Neural cell (in vitro differentiated cells): ENCODE measurements around the gene WDR7. TPM values are rescaled to one million over a fixed set of nuclear protein-coding genes. Genes with fewer than 3 reads are reported as not detected.

Experiments used
- H2AFZ ChIP-seq: fragments of 200-600, 300-800 bp; sonication (generic), shearing (Covaris generic); 2 replicates; pipeline ENCODE4 v1.6.0; 2014; ENCODE audit warnings: low read depth, mild to moderate bottlenecking, antibody characterized with exemption, low read length, moderate library complexity
- H3F3A ChIP-seq: fragments of 200-600 bp; shearing (Covaris generic); 2 replicates; pipeline ENCODE4 v1.6.1; 2016; ENCODE audit warnings: mild to moderate bottlenecking, moderate library complexity, mixed read lengths, antibody characterized with exemption, low read length; ENCODE audit not compliant: insufficient read depth, poor library complexity, severe bottlenecking
- H3K27ac ChIP-seq: fragments of 200-600, 300-800 bp; sonication (generic), shearing (Covaris generic); 2 replicates; pipeline ENCODE4 v1.5.1; 2014; ENCODE audit warnings: mild to moderate bottlenecking, low read length, moderate library complexity
- H3K27me3 ChIP-seq: fragments of 300-800, 200-600 bp; sonication (generic), shearing (Covaris generic); 2 replicates; pipeline ENCODE4 v1.6.0; 2014; ENCODE audit warnings: mild to moderate bottlenecking, low read depth, low read length, moderate library complexity; ENCODE audit not compliant: insufficient read depth
- H3K36me3 ChIP-seq: fragments of 300-800, 200-600 bp; sonication (generic), shearing (Covaris generic); 2 replicates; pipeline ENCODE4 v1.5.1; 2014; ENCODE audit warnings: mild to moderate bottlenecking, antibody characterized with exemption, low read length, moderate library complexity; ENCODE audit not compliant: insufficient read depth
- H3K4me2 ChIP-seq: fragments of 300-800, 200-600 bp; sonication (generic), shearing (Covaris generic); 2 replicates; pipeline ENCODE4 v1.6.0; 2014; ENCODE audit warnings: mild to moderate bottlenecking, low read length
- H3K4me3 ChIP-seq: fragments of 300-800, 200-600 bp; sonication (generic), shearing (Covaris generic); 2 replicates; pipeline ENCODE4 v1.5.1; 2014; ENCODE audit warnings: mild to moderate bottlenecking, low read length, moderate library complexity
- H3K79me2 ChIP-seq: fragments of 200-600 bp; shearing (Covaris generic); replicated peaks from 2 replicates; pipeline ENCODE4 v1.6.0; 2014; ENCODE audit warnings: mild to moderate bottlenecking, low read length, moderate library complexity; ENCODE audit not compliant: insufficient read depth
- H3K9ac ChIP-seq: fragments of 300-800, 200-600 bp; sonication (generic), shearing (Covaris generic); 2 replicates; pipeline ENCODE4 v1.6.1; 2016; ENCODE audit warnings: mild to moderate bottlenecking, low read length, mixed read lengths
- H3K9me2 ChIP-seq: fragments of 200-600 bp; shearing (Covaris generic); 2 replicates; pipeline ENCODE4 v1.6.1; 2016; ENCODE audit warnings: mild to moderate bottlenecking, low read length, mixed read lengths; ENCODE audit not compliant: insufficient read depth
- H3K9me3 ChIP-seq: fragments of 200-600, 300-800 bp; sonication (generic), shearing (Covaris generic); 2 replicates; pipeline ENCODE4 v1.6.1; 2016; ENCODE audit warnings: mild to moderate bottlenecking, mixed run types, low read length, moderate library complexity, mixed read lengths
- H4K20me1 ChIP-seq: fragments of 200-600 bp; shearing (Covaris generic); 2 replicates; pipeline ENCODE4 v1.6.1; 2016; ENCODE audit warnings: mild to moderate bottlenecking, mixed run types; ENCODE audit not compliant: insufficient read depth
- CTCF ChIP-seq: fragments of 450-650 bp; IDR thresholded peaks from 2 replicates; pipeline ENCODE4 v1.5.1; 2014; ENCODE audit warnings: antibody characterized with exemption, mild to moderate bottlenecking, moderate library complexity; ENCODE audit not compliant: poor library complexity, severe bottlenecking
- EP300 ChIP-seq: fragments of 450-650 bp; conservative IDR thresholded peaks from 2 replicates; pipeline ENCODE4 v1.6.1; 2014; ENCODE audit warnings: antibody characterized with exemption, mild to moderate bottlenecking, moderate library complexity; ENCODE audit not compliant: poor library complexity, severe bottlenecking
- EZH2 ChIP-seq: fragments of 200-600, 300-800 bp; shearing (Covaris generic), sonication (generic); IDR thresholded peaks from 2 replicates; pipeline ENCODE4 v1.6.1; 2014; ENCODE audit warnings: antibody characterized with exemption, low read length, borderline replicate concordance, mild to moderate bottlenecking; ENCODE audit not compliant: insufficient read depth, poor library complexity, severe bottlenecking
- MXI1 ChIP-seq: fragments of 450-650 bp; conservative IDR thresholded peaks from 2 replicates; pipeline ENCODE4 v1.6.1; 2014; ENCODE audit warnings: antibody characterized with exemption, mild to moderate bottlenecking; ENCODE audit not compliant: poor library complexity, severe bottlenecking
- POLR2AphosphoS5 ChIP-seq: IDR thresholded peaks from 2 replicates; pipeline ENCODE4 v1.6.1; 2012
- RAD21 ChIP-seq: fragments of 450-650 bp; conservative IDR thresholded peaks from 2 replicates; pipeline ENCODE4 v1.6.1; 2014; ENCODE audit warnings: antibody characterized with exemption, mild to moderate bottlenecking, moderate library complexity
- REST ChIP-seq: IDR thresholded peaks from 2 replicates; pipeline ENCODE4 v1.6.1; 2012; ENCODE audit warnings: borderline replicate concordance
- SMC3 ChIP-seq: fragments of 450-650 bp; conservative IDR thresholded peaks from 2 replicates; pipeline ENCODE4 v1.6.1; 2014; ENCODE audit warnings: antibody characterized with exemption, mild to moderate bottlenecking, moderate library complexity; ENCODE audit not compliant: poor library complexity
- TAF1 ChIP-seq: IDR thresholded peaks from 2 replicates; pipeline ENCODE4 v1.6.1; 2012; ENCODE audit warnings: low read depth
- polyA plus RNA-seq: library from polyadenylated mRNA; depleted of rRNA; stranded (reverse); fragments of >200 nt; gene quantifications from 2 replicates; pipeline ENCODE4 v1.2.3, GENCODE V29; 2014

WDR7 gene
- polyA plus RNA-seq, 1 donor from 2014 or later = 15.1 TPM

- no peaks in the 10 kb centered on the region for H3K9me3 ChIP-seq
- peak overlapping the region; percentile 11 for H3K27ac ChIP-seq
- no peaks in the 10 kb centered on the region for H3K27me3 ChIP-seq
- no peak overlapping the region for H3K9ac ChIP-seq
- no peaks in the 10 kb centered on the region for H3K9me2 ChIP-seq
- TF ChIP-seq CTCF (no peak), POLR2AphosphoS5 (peak; percentile 35)
- no peak overlapping the region for H3K4me3 ChIP-seq
- no peaks in the 10 kb centered on the region for H3F3A ChIP-seq
- H2AFZ ChIP-seq = no peak overlapping the region
- H3K36me3 ChIP-seq = no peaks in the 10 kb centered on the region
- H4K20me1 ChIP-seq = no peaks in the 10 kb centered on the region
- no peak overlapping the region for H3K4me2 ChIP-seq
- H3K79me2 ChIP-seq = no peaks in the 10 kb centered on the region
Measured at GRCh38 chr18:56988022-56988421, 336.9 kb downstream of the WDR7 start.

- Histone ChIP-seq H3F3A (no peaks in the 10 kb centered on the region), H3K4me3 (no peak overlapping the region), H3K27me3 (no peaks in the 10 kb centered on the region), H3K27ac (no peak overlapping the region), H3K79me2 (no peaks in the 10 kb centered on the region), H3K9ac (no peak overlapping the region), H3K9me2 (no peaks in the 10 kb centered on the region), H4K20me1 (no peaks in the 10 kb centered on the region), H3K36me3 (no peaks in the 10 kb centered on the region), H3K9me3 (no peaks in the 10 kb centered on the region), H2AFZ (no peak overlapping the region), H3K4me2 (no peak overlapping the region)
- no peak for TF ChIP-seq POLR2AphosphoS5
- TF ChIP-seq EP300 = no peak
- TF ChIP-seq SMC3 = no peak
- no peak for TF ChIP-seq TAF1
- TF ChIP-seq EZH2 = no peak
- no peak for TF ChIP-seq MXI1
- TF ChIP-seq CTCF = no peak
- no peak for TF ChIP-seq REST
- TF ChIP-seq RAD21 = no peak
Measured at GRCh38 chr18:56990678-56991077, 339.5 kb downstream of the WDR7 start.
